ENCODE results near the gene HOOK1.

- no peak for TF ChIP-seq CTCF (IDR thresholded peaks at IDR 0.05; ENCODE audit: insufficient read depth, low read length)
- no peak for TF ChIP-seq POLR2AphosphoS5 (IDR thresholded peaks at IDR 0.05; ENCODE audit: low read depth)
- TF ChIP-seq REST (IDR thresholded peaks at IDR 0.05; ENCODE audit: insufficient replicate concordance, low read depth), result no peak
Observed at GRCh38 chr1:59798600-59798999, 16.1 kb upstream of the HOOK1 start.

Data from HL-60 (cell line).